ENCODE data around the gene ST6GALNAC4.

Gene ST6GALNAC4

GRCh38 chr9:127927201-127927987 is 10.6 kb upstream of the ST6GALNAC4 start:
- TF ChIP-seq FOXP2 (optimal IDR thresholded peaks at IDR 0.05; ENCODE audit: borderline replicate concordance, extremely low read depth, extremely low read length, insufficient read depth): no peak
- no peak for TF ChIP-seq TAF1 (IDR thresholded peaks at IDR 0.05; ENCODE audit: borderline replicate concordance, insufficient read depth, low read length)

- no peak for TF ChIP-seq TAF1 (IDR thresholded peaks at IDR 0.05; ENCODE audit: borderline replicate concordance, insufficient read depth, low read length)
- no peak for TF ChIP-seq POLR2AphosphoS5 (IDR thresholded peaks at IDR 0.05; ENCODE audit: low read depth, low read length)
- no peak for TF ChIP-seq SIN3A (IDR thresholded peaks at IDR 0.05; ENCODE audit: borderline replicate concordance, insufficient read depth, low read length)
- TF ChIP-seq FOXP2 (optimal IDR thresholded peaks at IDR 0.05; ENCODE audit: borderline replicate concordance, extremely low read depth, extremely low read length, insufficient read depth): no peak
- TF ChIP-seq REST (IDR thresholded peaks at IDR 0.05; ENCODE audit: insufficient read depth in 1 of 2, low read depth in 2 of 2, low read length in 2 of 2): no peak
These were observed 10.0 kb upstream of the ST6GALNAC4 start for GRCh38 chr9:127926906-127927200.

GRCh38 chr9:127925959-127926905 is 9.4 kb upstream of the ST6GALNAC4 start:
- TF ChIP-seq FOXP2 (optimal IDR thresholded peaks at IDR 0.05; ENCODE audit: borderline replicate concordance, extremely low read depth, extremely low read length, insufficient read depth) (no peak), TAF1 (IDR thresholded peaks at IDR 0.05; ENCODE audit: borderline replicate concordance, insufficient read depth, low read length) (no peak), SIN3A (IDR thresholded peaks at IDR 0.05; ENCODE audit: borderline replicate concordance, insufficient read depth, low read length) (no peak), POLR2AphosphoS5 (IDR thresholded peaks at IDR 0.05; ENCODE audit: low read depth, low read length) (no peak), REST (IDR thresholded peaks at IDR 0.05; ENCODE audit: insufficient read depth in 1 of 2, low read depth in 2 of 2, low read length in 2 of 2) (no peak)

GRCh38 chr9:127924736-127925444 is 8.0 kb upstream of the ST6GALNAC4 start:
- TF ChIP-seq POLR2AphosphoS5 (IDR thresholded peaks at IDR 0.05; ENCODE audit: low read depth, low read length) (no peak), REST (IDR thresholded peaks at IDR 0.05; ENCODE audit: insufficient read depth in 1 of 2, low read depth in 2 of 2, low read length in 2 of 2) (no peak), FOXP2 (optimal IDR thresholded peaks at IDR 0.05; ENCODE audit: borderline replicate concordance, extremely low read depth, extremely low read length, insufficient read depth) (no peak), TAF1 (IDR thresholded peaks at IDR 0.05; ENCODE audit: borderline replicate concordance, insufficient read depth, low read length) (no peak), SIN3A (IDR thresholded peaks at IDR 0.05; ENCODE audit: borderline replicate concordance, insufficient read depth, low read length) (no peak)

GRCh38 chr9:127923771-127924170 is 6.9 kb upstream of the ST6GALNAC4 start:
- TF ChIP-seq FOXP2 (optimal IDR thresholded peaks at IDR 0.05; ENCODE audit: borderline replicate concordance, extremely low read depth, extremely low read length, insufficient read depth) (no peak), TAF1 (IDR thresholded peaks at IDR 0.05; ENCODE audit: borderline replicate concordance, insufficient read depth, low read length) (no peak), REST (IDR thresholded peaks at IDR 0.05; ENCODE audit: insufficient read depth in 1 of 2, low read depth in 2 of 2, low read length in 2 of 2) (no peak), SIN3A (IDR thresholded peaks at IDR 0.05; ENCODE audit: borderline replicate concordance, insufficient read depth, low read length) (no peak), POLR2AphosphoS5 (IDR thresholded peaks at IDR 0.05; ENCODE audit: low read depth, low read length) (no peak)

Measured in PFSK-1 (cell line).